NOMO-1 treated with dmso at 0.1 percent for 144 hours (cell line): ENCODE results near the gene SBK2.
"Not testable (repeated sequence)": the region's sequence is repeated elsewhere in the genome, so short reads cannot be mapped to it uniquely, and the experiment has no call there.

ENCODE experiments used
- DNase-seq: peaks from one replicate; lab custom pipeline; 2025; ENCODE audit not compliant: unreplicated experiment; lab: John Stamatoyannopoulos, UW

Gene SBK2

GRCh38 chr19:55503502-55504251 is 33.3 kb downstream of the SBK2 start:
- DNase-seq, result peak; percentile 85

GRCh38 chr19:55503157-55503501 is 33.8 kb downstream of the SBK2 start:
- no peak for DNase-seq

DNA sequence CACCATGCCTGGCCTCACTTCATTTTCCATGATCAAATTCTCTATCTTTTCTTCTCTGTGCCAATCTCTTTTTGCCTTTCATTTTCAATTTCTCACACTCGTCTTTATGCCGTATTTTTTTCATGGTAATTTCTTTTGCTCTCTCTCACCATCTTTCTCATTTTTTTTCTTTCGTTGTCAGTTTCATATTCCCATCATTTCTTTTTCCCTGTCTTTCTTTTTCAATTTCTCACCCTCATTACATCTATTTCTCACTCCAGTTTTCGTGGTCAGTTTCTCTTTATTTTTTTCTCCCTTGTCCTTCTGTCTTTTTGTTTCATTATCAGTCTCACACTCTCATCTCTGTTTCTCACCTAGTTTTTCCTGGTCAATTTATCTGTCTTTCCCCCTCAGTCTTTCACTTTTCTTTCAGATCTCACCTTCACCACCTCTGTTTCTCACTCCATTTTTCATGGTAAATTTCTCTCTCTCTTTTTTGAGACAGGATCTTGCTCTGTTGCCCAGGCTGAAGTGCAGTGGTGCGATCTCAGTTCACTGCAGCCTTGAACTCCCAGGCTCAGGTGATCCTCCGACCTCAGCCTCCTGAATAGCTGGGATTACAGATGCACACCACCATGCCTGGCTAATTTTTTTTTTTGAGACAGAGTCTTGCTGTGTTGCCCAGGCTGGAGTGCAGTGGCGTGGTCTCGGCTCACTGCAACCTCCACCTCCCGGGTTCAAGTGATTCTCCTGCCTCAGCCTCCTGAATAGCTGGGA is 34.6 kb downstream of the SBK2 start:
- no peak for DNase-seq

DNA sequence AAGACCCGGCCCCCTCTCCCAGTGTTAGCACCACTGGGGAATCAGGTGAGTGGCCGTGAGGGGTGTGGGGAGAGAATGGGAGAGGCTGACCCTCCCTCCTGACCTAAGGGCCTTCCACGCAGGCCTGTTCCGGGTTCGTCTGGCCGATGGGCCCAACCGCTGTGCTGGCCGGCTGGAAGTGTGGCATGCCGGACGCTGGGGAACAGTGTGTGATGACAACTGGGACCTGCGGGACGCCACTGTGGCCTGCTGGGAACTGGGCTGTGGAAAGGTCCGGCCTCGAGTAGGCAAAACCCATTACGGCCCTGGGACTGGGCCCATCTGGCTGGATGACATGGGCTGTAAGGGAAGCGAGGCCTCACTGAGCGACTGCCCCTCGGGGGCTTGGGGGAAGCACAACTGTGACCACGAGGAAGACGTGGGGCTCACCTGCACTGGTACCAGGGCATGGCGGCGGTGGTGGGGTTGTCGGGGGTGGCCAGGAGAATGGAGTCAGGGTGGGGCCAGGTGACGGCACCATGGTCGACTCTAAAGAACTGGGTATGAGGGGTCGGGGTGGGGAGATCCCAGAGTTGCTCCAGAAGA is 36.5 kb downstream of the SBK2 start:
- no peak for DNase-seq

GRCh38 chr19:55498246-55498840 is 38.6 kb downstream of the SBK2 start:
- no peak for DNase-seq

- DNase-seq, result no peak
Observed at GRCh38 chr19:55497763-55498162, 39.2 kb downstream of the SBK2 start.

GRCh38 chr19:55496820-55497219 is 40.1 kb downstream of the SBK2 start:
- not testable (repeated sequence) for DNase-seq

GRCh38 chr19:55495646-55496349 is 41.1 kb downstream of the SBK2 start:
- no peak for DNase-seq

- no peak for DNase-seq
Observed at GRCh38 chr19:55494172-55494761, 42.7 kb downstream of the SBK2 start.

- no peak for DNase-seq
Observed at GRCh38 chr19:55493645-55494171, 43.2 kb downstream of the SBK2 start.

GRCh38 chr19:55493052-55493644 is 43.8 kb downstream of the SBK2 start:
- no peak for DNase-seq

DNA sequence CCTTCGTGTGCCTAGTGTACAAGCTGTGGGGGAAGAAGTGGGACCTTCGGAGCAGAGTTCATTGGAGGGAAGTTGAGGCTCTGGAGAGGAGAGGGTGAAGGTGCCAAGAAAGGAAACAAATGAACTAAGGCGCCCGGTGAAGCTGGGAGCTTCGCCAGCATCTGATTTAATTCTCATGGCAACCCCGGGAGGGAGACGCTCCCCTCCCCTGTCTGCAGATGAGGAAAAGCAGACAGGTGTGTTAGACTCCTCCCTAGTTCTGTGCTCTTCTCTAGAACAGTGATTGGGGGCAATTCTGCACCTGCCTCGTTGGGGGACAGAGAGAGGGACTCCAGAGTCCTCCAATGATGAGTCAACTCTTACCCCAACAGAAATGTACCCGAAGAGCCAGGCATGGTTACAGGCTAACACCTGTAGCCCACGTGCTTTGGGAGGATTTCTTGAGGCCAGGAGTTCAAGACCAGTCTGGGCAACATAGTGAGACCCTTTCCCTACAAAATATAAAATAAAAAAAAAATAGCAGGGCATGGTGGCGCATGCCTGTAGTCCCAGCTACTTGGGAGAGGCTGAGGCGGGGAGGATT is 44.5 kb downstream of the SBK2 start:
- no peak for DNase-seq

DNA sequence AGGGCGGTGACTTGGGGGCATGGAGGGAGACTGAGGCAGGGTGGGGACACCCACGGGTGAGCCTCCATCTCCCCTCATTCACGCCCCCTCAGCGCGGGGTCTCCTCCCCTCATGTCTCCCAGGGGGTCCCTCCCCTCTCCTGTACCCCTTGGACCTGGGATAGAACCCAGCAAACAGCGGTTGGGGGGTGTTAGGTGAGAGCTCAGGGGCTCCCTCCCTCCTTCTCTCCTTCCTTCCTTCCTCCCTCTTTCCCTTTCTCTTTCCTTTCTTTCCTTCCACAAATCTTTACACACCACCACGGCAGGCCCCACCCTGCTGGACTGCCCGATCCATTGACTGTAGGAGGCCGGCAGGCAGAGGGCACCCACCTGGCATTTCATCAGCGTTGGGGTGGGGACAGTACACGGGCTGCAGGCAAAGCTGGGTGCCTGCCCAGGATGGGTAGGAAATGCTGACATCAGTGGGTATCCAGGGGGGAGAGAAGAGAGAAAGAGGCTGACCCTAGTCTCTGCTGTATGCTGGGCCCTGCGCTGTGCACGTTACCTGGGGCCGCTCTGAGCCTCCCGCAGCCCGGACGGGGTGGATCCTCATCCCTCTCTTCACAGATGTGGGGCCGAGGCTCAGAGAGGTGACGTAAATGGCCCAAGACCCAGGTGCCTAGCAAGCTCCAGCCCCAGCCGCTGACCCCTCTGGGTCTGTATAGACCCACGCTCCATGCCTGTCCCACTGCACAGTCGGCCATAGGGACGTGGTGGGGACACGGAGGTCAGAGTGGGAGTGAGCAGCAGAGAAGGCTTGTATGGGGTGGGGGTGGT is 45.2 kb downstream of the SBK2 start:
- DNase-seq, result no peak

DNA sequence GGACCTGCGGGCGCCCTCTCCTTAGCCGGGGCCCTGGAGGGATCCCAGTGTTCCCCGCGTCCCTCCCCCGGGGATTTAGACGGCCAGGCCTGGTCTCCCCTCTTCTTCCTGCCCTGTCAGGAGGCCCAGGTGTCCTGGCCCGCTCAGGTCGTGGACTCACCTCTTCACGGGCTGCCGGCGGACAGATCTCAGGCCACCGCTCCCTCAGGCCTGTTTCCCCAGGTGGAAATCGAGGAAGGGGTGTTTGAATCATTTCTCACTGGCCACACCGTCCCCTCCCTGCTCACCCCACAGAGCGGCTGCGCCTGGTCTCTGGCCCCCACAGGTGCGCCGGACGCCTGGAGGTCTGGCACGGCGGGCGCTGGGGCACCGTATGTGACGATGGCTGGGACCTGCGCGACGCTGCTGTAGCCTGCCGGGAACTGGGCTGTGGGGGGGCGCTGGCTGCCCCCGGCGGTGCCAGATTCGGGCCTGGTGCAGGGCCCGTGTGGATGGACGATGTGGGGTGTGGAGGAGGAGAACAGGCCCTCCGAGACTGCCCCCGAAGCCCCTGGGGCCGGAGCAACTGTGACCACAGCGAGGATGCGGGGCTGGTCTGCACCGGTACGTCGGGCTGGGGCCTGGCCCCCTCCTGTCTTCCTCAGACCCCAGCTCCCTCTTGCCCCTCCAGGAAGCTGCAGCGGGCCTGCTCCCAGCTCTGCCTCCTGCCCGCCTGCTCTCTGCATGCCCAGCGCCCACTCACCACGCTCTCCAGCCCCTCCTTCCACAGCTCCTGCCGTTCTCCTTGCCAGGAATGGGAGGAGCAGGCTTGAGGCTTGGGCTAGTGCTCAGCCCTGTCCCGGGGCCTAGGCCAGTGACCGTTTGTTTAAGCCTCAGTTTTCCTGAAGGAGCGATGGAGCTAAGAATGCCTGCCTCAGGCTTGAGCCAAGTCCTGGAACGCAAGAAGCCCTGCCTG is 46.2 kb downstream of the SBK2 start:
- DNase-seq, result no peak

DNA sequence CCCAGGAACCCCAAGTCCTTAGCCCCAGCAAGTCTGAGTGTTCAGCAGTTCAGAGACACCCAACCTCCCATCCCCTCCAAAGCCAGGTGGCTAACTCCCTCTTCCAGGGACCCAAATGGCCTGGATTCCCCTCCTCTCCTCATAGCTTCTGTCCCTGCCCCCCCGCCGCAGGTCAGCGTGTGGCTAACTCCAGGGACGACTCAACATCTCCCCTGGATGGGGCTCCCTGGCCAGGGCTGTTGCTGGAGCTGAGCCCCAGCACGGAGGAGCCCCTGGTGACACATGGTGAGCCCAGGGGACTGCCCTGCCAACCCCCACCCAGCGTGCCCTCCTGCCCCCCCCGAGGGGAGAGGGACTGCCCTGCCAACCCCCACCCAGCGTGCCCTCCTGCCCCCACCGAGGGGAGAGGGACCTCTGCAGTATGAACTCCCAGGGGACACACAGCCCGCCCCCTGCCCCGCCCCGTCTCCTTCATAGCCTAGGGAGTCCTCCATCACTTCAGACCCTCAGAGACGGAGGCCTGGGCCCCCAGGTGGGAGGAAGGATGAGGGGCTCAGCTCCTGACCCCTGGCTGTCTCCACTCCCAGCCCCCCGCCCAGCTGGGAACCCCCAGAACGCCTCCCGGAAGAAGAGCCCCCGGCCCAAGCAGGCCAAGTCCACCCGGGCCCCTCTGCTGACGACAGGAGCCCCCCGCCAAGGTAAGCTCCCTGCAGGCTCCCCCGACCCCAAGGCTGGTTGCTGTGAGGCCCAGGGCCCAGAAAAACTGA is 47.0 kb downstream of the SBK2 start:
- no peak for DNase-seq

GRCh38 chr19:55488986-55489710 is 47.8 kb downstream of the SBK2 start:
- no peak for DNase-seq
